PC-9 (cell line): Measurements from ENCODE around the gene FCN1. TPM values are rescaled to one million over a fixed set of nuclear protein-coding genes. Genes with fewer than 3 reads are reported as not detected.

ENCODE experiments used
- BruUV-seq: library from RNA; stranded (reverse); fragments of 400-500 nt; replicated peaks from 2 replicates; lab custom pipeline; 2021; lab: Mats Ljungman, UMichigan
- CTCF ChIA-PET: fragments of 300-600 bp; sonication (Branson Sonifier 250); formaldehyde crosslinking; loops from one replicate; lab custom pipeline; 2022; ENCODE audit warnings: antibody characterized with exemption; lab: Charles Lee
- POLR2A ChIA-PET: fragments of 300-600 bp; sonication (Branson Sonifier 250); formaldehyde crosslinking; loops from one replicate; lab custom pipeline; 2022; ENCODE audit warnings: antibody characterized with exemption; ENCODE audit not compliant: unreplicated experiment; lab: Charles Lee
- DNase-seq, 2 experiments: peaks; one replicate each; pipeline versions ENCODE4 v3.0.0 to v3.0.0-alpha.2; 2015 to 2022; ENCODE audit warnings: mixed read lengths in 1 of 2
- H2AFZ ChIP-seq: fragments of 200-600 bp; sonication (generic); 2 replicates; pipeline ENCODE4 v1.8.1; 2017; ENCODE audit warnings: antibody characterized with exemption
- H3F3A ChIP-seq: fragments of 200-600 bp; sonication (generic); 2 replicates; pipeline ENCODE4 v1.8.1; 2017; ENCODE audit warnings: antibody characterized with exemption, mild to moderate bottlenecking, low read depth; ENCODE audit not compliant: insufficient read depth
- H3K27ac ChIP-seq: fragments of 200-600 bp; sonication (generic); 2 replicates; pipeline ENCODE4 v1.6.1; 2016; ENCODE audit warnings: mixed run types
- H3K27me3 ChIP-seq: fragments of 200-600 bp; sonication (generic); 2 replicates; pipeline ENCODE4 v1.6.1; 2016; ENCODE audit warnings: low read depth, mixed run types; ENCODE audit not compliant: insufficient read depth
- H3K36me3 ChIP-seq: fragments of 200-600 bp; sonication (generic); 2 replicates; pipeline ENCODE4 v1.6.1; 2016; ENCODE audit warnings: low read depth, mixed run types
- H3K4me1 ChIP-seq: fragments of 200-600 bp; sonication (generic); replicated peaks from 2 replicates; pipeline ENCODE4 v1.6.1; 2016; ENCODE audit warnings: mixed run types; ENCODE audit not compliant: insufficient read depth
- H3K4me2 ChIP-seq: fragments of 200-600 bp; sonication (generic); 2 replicates; pipeline ENCODE4 v1.6.1; 2017; ENCODE audit warnings: mixed run types
- H3K4me3 ChIP-seq: fragments of 200-600 bp; sonication (generic); 2 replicates; pipeline ENCODE4 v1.6.1; 2016; ENCODE audit warnings: mixed run types
- H3K79me2 ChIP-seq: fragments of 200-600 bp; sonication (generic); 2 replicates; pipeline ENCODE4 v1.6.1; 2017; ENCODE audit warnings: low read depth, mixed run types
- H3K9me2 ChIP-seq: fragments of 200-600 bp; sonication (generic); 2 replicates; pipeline ENCODE4 v1.8.1; 2017; ENCODE audit warnings: mild to moderate bottlenecking; ENCODE audit not compliant: insufficient read depth
- H3K9me3 ChIP-seq: fragments of 200-600 bp; sonication (generic); 2 replicates; pipeline ENCODE4 v1.8.1; 2016; ENCODE audit warnings: low read depth; ENCODE audit not compliant: insufficient read depth
- H4K20me1 ChIP-seq: fragments of 200-600 bp; sonication (generic); 2 replicates; pipeline ENCODE4 v1.8.1; 2017; ENCODE audit not compliant: insufficient read depth
- EZH2 ChIP-seq: fragments of 200-600 bp; sonication (generic); IDR thresholded peaks from 2 replicates; pipeline ENCODE4 v1.8.0; 2017; ENCODE audit warnings: antibody characterized with exemption, low read depth
- intact Hi-C: fragments of 100-400 bp; cut with micrococcal nuclease; formaldehyde crosslinking; loops from one replicate; pipeline ENCODE4 v1.10.0; 2022; ENCODE audit not compliant: unreplicated experiment
- total RNA-seq: library from RNA; stranded (reverse); gene quantifications from 2 replicates; pipeline ENCODE4 v1.2.3, GENCODE V29; 2021
- TF ChIP-seq, protein P1 (sequence below): fragments of 200-600 bp; sonication (generic); conservative IDR thresholded peaks from 2 replicates; pipeline ENCODE4 v1.6.1; 2017; ENCODE audit warnings: mixed run types, antibody characterized with exemption, mild to moderate bottlenecking, moderate library complexity

FCN1 gene
- total RNA-seq, 1 experiment from 2014 or later: not detected

GRCh38 chr9:134943836-134944235 lies 26.1 kb upstream of the FCN1 start:
- Histone ChIP-seq H3K9me2 (no peaks in the 10 kb centered on the region), H3K36me3 (no peaks in the 10 kb centered on the region), H3K9me3 (no peaks in the 10 kb centered on the region), H3K79me2 (no peaks in the 10 kb centered on the region), H2AFZ (no peak overlapping the region), H3K4me3 (no peak overlapping the region), H4K20me1 (peaks cover 6% of the 10 kb centered on the region; the same call in 1 of the 2 replicates), H3K4me2 (no peak overlapping the region), H3K4me1 (no peaks in the 10 kb centered on the region), H3K27ac (no peak overlapping the region), H3F3A (no peaks in the 10 kb centered on the region), H3K27me3 (peaks cover 96% of the 10 kb centered on the region)
- TF ChIP-seq, protein P1, sequence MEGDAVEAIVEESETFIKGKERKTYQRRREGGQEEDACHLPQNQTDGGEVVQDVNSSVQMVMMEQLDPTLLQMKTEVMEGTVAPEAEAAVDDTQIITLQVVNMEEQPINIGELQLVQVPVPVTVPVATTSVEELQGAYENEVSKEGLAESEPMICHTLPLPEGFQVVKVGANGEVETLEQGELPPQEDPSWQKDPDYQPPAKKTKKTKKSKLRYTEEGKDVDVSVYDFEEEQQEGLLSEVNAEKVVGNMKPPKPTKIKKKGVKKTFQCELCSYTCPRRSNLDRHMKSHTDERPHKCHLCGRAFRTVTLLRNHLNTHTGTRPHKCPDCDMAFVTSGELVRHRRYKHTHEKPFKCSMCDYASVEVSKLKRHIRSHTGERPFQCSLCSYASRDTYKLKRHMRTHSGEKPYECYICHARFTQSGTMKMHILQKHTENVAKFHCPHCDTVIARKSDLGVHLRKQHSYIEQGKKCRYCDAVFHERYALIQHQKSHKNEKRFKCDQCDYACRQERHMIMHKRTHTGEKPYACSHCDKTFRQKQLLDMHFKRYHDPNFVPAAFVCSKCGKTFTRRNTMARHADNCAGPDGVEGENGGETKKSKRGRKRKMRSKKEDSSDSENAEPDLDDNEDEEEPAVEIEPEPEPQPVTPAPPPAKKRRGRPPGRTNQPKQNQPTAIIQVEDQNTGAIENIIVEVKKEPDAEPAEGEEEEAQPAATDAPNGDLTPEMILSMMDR: no peak
- TF ChIP-seq EZH2: no peak
- CTCF ChIA-PET: no interaction called here
- POLR2A ChIA-PET: no interaction called here
- BruUV-seq: no TSS peak
- intact Hi-C loops: no loop called here
- no peak for DNase-seq

GRCh38 chr9:134943411-134943810 lies 25.7 kb upstream of the FCN1 start:
- Histone ChIP-seq H2AFZ (no peak overlapping the region), H3K4me2 (no peak overlapping the region), H3K9me3 (no peaks in the 10 kb centered on the region), H3K4me1 (no peaks in the 10 kb centered on the region), H3K27me3 (peaks cover 97% of the 10 kb centered on the region), H3K36me3 (no peaks in the 10 kb centered on the region), H4K20me1 (peaks cover 6% of the 10 kb centered on the region; the same call in 1 of the 2 replicates), H3K4me3 (no peak overlapping the region), H3K9me2 (no peaks in the 10 kb centered on the region), H3K79me2 (no peaks in the 10 kb centered on the region), H3F3A (no peaks in the 10 kb centered on the region), H3K27ac (no peak overlapping the region)
- POLR2A ChIA-PET: no interaction called here
- CTCF ChIA-PET: no interaction called here
- TF ChIP-seq EZH2: no peak
- TF ChIP-seq, protein P1: no peak
- no peak for DNase-seq
- intact Hi-C loops: no loop called here
- no TSS peak for BruUV-seq

DNA sequence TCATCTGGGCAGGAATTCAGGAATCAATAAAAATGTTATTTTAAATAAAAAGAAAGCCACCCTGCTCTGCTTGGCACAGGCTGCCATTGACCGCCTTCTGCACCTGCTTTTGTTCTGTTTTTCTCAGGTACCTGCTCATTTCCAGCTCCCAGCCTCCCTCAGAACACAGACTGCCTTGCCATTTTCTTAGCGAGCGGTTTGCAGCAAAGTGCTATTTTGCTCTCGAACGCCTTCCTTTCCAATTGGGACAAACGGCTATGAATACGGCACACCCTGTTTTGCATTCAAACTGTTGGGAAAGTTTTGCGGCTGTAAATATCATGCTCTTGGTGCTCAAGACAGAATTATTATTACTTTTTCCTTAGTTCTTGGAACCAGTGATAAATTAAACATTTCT lies 25.1 kb upstream of the FCN1 start:
- BruUV-seq: no TSS peak
- CTCF ChIA-PET: no interaction called here

More for the DNA sequence above, 25.1 kb upstream of the FCN1 start:
- H2AFZ ChIP-seq: no peak overlapping the region
- H3K27ac ChIP-seq: no peak overlapping the region
- H4K20me1 ChIP-seq: peaks cover 6% of the 10 kb centered on the region; the same call in 1 of the 2 replicates
- intact Hi-C loops: no loop called here
- no peaks in the 10 kb centered on the region for H3K9me3 ChIP-seq
- no peak overlapping the region for H3K4me2 ChIP-seq
- H3K36me3 ChIP-seq: no peaks in the 10 kb centered on the region
- no peaks in the 10 kb centered on the region for H3K79me2 ChIP-seq
- H3K4me3 ChIP-seq: no peak overlapping the region
- POLR2A ChIA-PET: no interaction called here
- H3F3A ChIP-seq: no peaks in the 10 kb centered on the region
- peaks cover 98% of the 10 kb centered on the region for H3K27me3 ChIP-seq
- TF ChIP-seq, protein P1: no peak
- no peak for TF ChIP-seq EZH2
- H3K9me2 ChIP-seq: no peaks in the 10 kb centered on the region
- H3K4me1 ChIP-seq: no peaks in the 10 kb centered on the region
- DNase-seq: no peak
